Hepatocyte (in vitro differentiated cells): ENCODE data around the gene SHROOM3. TPM values are rescaled to one million over a fixed set of nuclear protein-coding genes. Genes with fewer than 3 reads are reported as not detected.

Experiments used
- DNase-seq: peaks from one replicate; pipeline ENCODE4 v3.0.0-alpha.2; 2016; ENCODE audit warnings: low spot score
- H2AFZ ChIP-seq: fragments of 200-600 bp; sonication (generic); 2 replicates; pipeline ENCODE4 v1.6.0; 2016; ENCODE audit warnings: antibody characterized with exemption, mild to moderate bottlenecking
- H3K27ac ChIP-seq: fragments of 200-600 bp; sonication (generic); 2 replicates; pipeline ENCODE4 v1.5.1; 2016; ENCODE audit warnings: mild to moderate bottlenecking
- H3K27me3 ChIP-seq: fragments of 200-600 bp; sonication (generic); 2 replicates; pipeline ENCODE4 v1.6.1; 2016
- H3K36me3 ChIP-seq: fragments of 200-600 bp; sonication (generic); replicated peaks from 2 replicates; pipeline ENCODE4 v1.5.1; 2016; ENCODE audit warnings: low read depth; ENCODE audit not compliant: insufficient read depth
- H3K4me1 ChIP-seq: fragments of 200-600 bp; sonication (generic); 2 replicates; pipeline ENCODE4 v1.5.1; 2016; ENCODE audit warnings: mild to moderate bottlenecking, moderate library complexity; ENCODE audit not compliant: insufficient read depth
- H3K4me2 ChIP-seq: fragments of 200-600 bp; sonication (generic); 2 replicates; pipeline ENCODE4 v1.6.0; 2016
- H3K4me3 ChIP-seq: fragments of 200-600 bp; sonication (generic); 2 replicates; pipeline ENCODE4 v1.5.1; 2016; ENCODE audit warnings: mild to moderate bottlenecking
- H3K79me2 ChIP-seq: fragments of 200-600 bp; sonication (generic); 2 replicates; pipeline ENCODE4 v1.6.0; 2017; ENCODE audit warnings: mild to moderate bottlenecking
- H3K9me2 ChIP-seq: fragments of 200-600 bp; sonication (generic); replicated peaks from 2 replicates; pipeline ENCODE4 v1.6.0; 2017; ENCODE audit warnings: mild to moderate bottlenecking; ENCODE audit not compliant: insufficient read depth
- H3K9me3 ChIP-seq: fragments of 200-600 bp; sonication (generic); 2 replicates; pipeline ENCODE4 v1.5.1; 2016; ENCODE audit warnings: low read depth, mild to moderate bottlenecking
- H4K20me1 ChIP-seq: fragments of 200-600 bp; sonication (generic); 2 replicates; pipeline ENCODE4 v1.6.0; 2016; ENCODE audit warnings: mild to moderate bottlenecking; ENCODE audit not compliant: insufficient read depth, poor library complexity, severe bottlenecking
- EZH2 ChIP-seq: fragments of 200-600 bp; sonication (generic); IDR thresholded peaks from 2 replicates; pipeline ENCODE4 v1.6.1; 2016; ENCODE audit warnings: antibody characterized with exemption, mild to moderate bottlenecking, borderline replicate concordance
- EZH2phosphoT487 ChIP-seq: fragments of 200-600 bp; sonication (generic); IDR thresholded peaks from one replicate; pipeline ENCODE4 v1.6.1; 2018; ENCODE audit warnings: antibody characterized with exemption, mild to moderate bottlenecking, low read depth, moderate library complexity; ENCODE audit not compliant: unreplicated experiment, severe bottlenecking
- WGBS: methylation state at CpG from one replicate; pipeline ENCODE4 v1.1.6; 2016; ENCODE audit warnings: low lambda C conversion rate; ENCODE audit errors: missing lambda C conversion rate; 5-methylcytosine and 5-hydroxymethylcytosine counted together
- polyA plus RNA-seq: library from polyadenylated mRNA; unstranded; fragments of >200 nt; fragmentation: Nextera tagmentation; extraction: Ambion mirVana; gene quantifications from 2 replicates; pipeline ENCODE4 v1.2.1, GENCODE V29; 2016
- total RNA-seq: library from RNA; depleted of rRNA; stranded (reverse); fragments of >200 nt; gene quantifications from 2 replicates; pipeline ENCODE4 v1.2.3, GENCODE V29; 2014
- TF ChIP-seq, protein P1 (sequence below): fragments of 200-600 bp; sonication (generic); IDR thresholded peaks from 2 replicates; pipeline ENCODE4 v1.5.1; 2016; ENCODE audit warnings: antibody characterized with exemption, mild to moderate bottlenecking; ENCODE audit not compliant: poor library complexity

The SHROOM3 gene
- total and polyA plus RNA-seq, 2 experiments from 2014 or later = 35.0 to 63.1 TPM

DNA sequence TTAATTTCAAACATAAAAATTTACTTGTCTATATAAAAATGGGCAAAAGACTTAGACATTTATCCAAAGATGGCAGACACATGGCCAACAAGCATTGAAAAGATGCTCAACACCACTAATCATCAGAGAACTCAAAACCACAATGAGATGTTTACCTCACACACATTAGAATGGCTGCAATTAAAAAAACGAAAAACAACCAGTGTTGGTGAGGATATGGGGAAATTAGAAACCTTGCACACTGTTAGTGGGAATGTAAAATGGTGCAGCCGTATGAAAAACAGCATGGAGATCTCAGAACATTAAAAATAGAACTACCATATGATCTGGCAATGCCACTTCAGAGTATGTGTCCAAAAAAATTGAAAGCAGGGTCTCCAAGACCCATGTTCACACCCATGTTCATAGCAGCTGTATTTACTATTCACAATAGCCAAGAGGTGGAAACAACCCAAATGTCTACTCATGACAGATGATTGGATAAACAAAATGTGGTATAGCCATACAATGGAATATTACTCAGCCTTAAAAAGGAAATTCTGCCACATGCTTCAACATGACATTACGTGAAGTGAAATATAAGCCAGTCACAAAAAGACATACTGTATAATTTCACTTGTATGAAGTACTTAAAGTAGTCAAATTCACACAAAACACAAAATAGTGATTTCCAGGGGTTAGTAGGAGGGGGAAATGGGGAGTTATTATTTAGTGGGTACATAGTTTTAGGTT lies 316.7 kb downstream of the SHROOM3 start:
- no peaks in the 10 kb centered on the region for H3K9me2 ChIP-seq
- H3K27ac ChIP-seq = no peak overlapping the region
- 98% methylated on average over 3 of the region's 3 CpGs for WGBS

DNA sequence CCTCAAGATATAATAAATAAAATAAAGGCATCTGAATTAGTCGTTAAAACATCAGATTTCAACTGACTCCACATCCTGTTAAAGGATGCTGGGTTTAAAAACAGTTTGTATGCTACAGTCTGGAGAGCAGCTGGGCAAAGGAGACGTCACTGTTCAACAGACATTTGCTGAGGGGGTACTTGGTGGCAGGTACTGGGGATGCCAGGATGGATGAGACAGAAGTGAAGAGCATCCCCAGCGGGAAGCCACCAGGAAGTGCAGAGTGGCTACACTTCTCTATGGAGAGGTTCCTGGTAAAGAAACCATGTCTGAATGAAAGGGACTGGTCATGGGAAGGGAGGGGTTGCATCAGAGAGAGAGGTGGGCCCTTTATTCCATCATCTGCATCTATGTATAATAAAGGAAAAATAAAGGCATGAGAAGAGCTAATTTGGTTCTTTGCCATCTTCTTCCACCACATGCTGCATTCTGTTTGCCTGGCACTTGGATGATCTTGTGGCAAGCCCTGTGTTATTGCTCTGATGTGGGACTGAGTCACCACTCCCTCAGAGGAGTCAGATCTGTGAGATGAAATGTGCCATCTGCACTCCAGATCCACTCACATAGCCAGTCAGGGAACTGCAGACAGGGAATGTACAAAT lies 318.0 kb downstream of the SHROOM3 start:
- H3K36me3 ChIP-seq = no peaks in the 10 kb centered on the region
- H4K20me1 ChIP-seq = no peaks in the 10 kb centered on the region
- H2AFZ ChIP-seq = no peak overlapping the region
- peak overlapping the region; percentile 67 for H3K27ac ChIP-seq
- H3K9me3 ChIP-seq = no peaks in the 10 kb centered on the region
- H3K4me2 ChIP-seq = peak overlapping the region; percentile 45
- DNase-seq = peak; percentile 58
- H3K4me3 ChIP-seq = no peak overlapping the region
- no peaks in the 10 kb centered on the region for H3K9me2 ChIP-seq
- no peak for TF ChIP-seq EZH2
- TF ChIP-seq, protein P1, sequence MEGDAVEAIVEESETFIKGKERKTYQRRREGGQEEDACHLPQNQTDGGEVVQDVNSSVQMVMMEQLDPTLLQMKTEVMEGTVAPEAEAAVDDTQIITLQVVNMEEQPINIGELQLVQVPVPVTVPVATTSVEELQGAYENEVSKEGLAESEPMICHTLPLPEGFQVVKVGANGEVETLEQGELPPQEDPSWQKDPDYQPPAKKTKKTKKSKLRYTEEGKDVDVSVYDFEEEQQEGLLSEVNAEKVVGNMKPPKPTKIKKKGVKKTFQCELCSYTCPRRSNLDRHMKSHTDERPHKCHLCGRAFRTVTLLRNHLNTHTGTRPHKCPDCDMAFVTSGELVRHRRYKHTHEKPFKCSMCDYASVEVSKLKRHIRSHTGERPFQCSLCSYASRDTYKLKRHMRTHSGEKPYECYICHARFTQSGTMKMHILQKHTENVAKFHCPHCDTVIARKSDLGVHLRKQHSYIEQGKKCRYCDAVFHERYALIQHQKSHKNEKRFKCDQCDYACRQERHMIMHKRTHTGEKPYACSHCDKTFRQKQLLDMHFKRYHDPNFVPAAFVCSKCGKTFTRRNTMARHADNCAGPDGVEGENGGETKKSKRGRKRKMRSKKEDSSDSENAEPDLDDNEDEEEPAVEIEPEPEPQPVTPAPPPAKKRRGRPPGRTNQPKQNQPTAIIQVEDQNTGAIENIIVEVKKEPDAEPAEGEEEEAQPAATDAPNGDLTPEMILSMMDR = no peak
- no peak for TF ChIP-seq EZH2phosphoT487
- H3K27me3 ChIP-seq = no peaks in the 10 kb centered on the region
- H3K4me1 ChIP-seq = no peaks in the 10 kb centered on the region
- 56% methylated on average over 3 of the region's 3 CpGs for WGBS
- H3K79me2 ChIP-seq = peaks cover 11% of the 10 kb centered on the region

More for the DNA sequence above, 316.7 kb downstream of the SHROOM3 start:
- H3K36me3 ChIP-seq = no peaks in the 10 kb centered on the region
- no peaks in the 10 kb centered on the region for H4K20me1 ChIP-seq
- H3K4me3 ChIP-seq = no peak overlapping the region
- no peaks in the 10 kb centered on the region for H3K27me3 ChIP-seq
- no peaks in the 10 kb centered on the region for H3K9me3 ChIP-seq
- no peak overlapping the region for H2AFZ ChIP-seq
- TF ChIP-seq EZH2 (no peak), EZH2phosphoT487 (no peak)
- TF ChIP-seq, protein P1 = no peak
- peaks cover 19% of the 10 kb centered on the region for H3K79me2 ChIP-seq
- H3K4me1 ChIP-seq = peaks cover 5% of the 10 kb centered on the region
- H3K4me2 ChIP-seq = no peak overlapping the region
- no peak for DNase-seq

DNA sequence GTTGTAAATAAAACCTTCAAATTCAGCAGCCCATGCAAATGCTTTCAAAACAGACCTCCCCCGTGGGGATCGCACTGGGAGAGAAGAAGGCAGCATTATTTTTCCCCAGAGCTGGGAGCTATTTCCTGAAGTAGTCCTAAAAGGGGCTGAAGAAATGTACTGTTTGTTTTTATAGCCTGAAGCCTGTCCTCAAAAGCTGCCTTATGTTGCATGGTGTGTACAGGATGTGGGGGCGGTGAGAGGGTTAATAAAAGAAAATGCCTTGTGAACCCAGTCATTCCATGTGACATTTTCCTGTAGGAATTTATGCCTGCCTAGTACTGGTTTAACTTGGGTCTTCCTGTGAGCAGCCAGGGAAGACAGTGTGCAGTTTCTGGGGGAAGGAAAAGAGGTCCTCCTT lies 318.8 kb downstream of the SHROOM3 start:
- peak overlapping the region; percentile 45 for H3K4me2 ChIP-seq

More for the DNA sequence above, 318.8 kb downstream of the SHROOM3 start:
- TF ChIP-seq EZH2phosphoT487 (no peak), EZH2 (no peak)
- TF ChIP-seq, protein P1 = no peak
- peak overlapping the region; percentile 67 for H3K27ac ChIP-seq
- no peak overlapping the region for H3K4me3 ChIP-seq
- DNase-seq = peak; percentile 41
- H3K4me1 ChIP-seq = no peaks in the 10 kb centered on the region
- H3K9me3 ChIP-seq = no peaks in the 10 kb centered on the region
- no peaks in the 10 kb centered on the region for H3K27me3 ChIP-seq
- no peak overlapping the region for H2AFZ ChIP-seq
- H4K20me1 ChIP-seq = no peaks in the 10 kb centered on the region
- H3K9me2 ChIP-seq = no peaks in the 10 kb centered on the region
- WGBS = 38% methylated on average over 3 of the region's 3 CpGs
- H3K79me2 ChIP-seq = peaks cover 11% of the 10 kb centered on the region
- H3K36me3 ChIP-seq = no peaks in the 10 kb centered on the region
